ENCODE measurements around the gene ZSWIM6.

The ZSWIM6 gene

DNA sequence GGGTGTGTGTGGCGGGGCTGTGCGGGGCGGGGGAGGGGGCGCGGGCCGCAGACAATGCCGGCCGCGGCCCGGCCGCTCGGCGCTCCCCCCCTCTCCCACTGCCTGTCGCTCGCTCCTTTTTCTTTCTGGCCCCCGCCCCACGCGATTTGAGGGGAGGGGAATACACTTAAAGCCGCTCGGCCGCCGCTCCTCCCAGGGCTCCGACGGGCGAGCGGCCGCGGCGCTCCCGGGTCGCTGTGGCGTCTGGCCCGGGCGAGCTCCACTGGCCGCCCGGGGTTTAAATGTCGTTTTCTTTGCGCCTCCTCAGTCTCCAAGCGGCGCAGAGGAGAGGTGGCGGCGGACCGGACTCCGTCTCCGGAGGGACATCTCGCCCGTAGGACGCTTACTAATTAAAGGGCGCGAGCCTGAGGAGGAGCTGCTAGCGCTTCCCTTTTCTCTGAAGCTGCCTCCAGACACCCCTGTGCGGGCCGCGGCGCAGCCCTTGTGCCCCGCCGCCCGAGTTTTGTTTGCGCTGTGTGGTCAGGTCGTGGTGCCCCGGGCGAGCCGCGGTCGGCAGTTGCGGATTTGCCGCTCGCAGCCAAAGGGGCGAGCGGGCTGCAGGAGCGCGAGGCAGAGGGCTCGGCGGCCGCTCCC is 1.4 kb downstream of the ZSWIM6 start:
- no peak for FAIRE-seq

DNA sequence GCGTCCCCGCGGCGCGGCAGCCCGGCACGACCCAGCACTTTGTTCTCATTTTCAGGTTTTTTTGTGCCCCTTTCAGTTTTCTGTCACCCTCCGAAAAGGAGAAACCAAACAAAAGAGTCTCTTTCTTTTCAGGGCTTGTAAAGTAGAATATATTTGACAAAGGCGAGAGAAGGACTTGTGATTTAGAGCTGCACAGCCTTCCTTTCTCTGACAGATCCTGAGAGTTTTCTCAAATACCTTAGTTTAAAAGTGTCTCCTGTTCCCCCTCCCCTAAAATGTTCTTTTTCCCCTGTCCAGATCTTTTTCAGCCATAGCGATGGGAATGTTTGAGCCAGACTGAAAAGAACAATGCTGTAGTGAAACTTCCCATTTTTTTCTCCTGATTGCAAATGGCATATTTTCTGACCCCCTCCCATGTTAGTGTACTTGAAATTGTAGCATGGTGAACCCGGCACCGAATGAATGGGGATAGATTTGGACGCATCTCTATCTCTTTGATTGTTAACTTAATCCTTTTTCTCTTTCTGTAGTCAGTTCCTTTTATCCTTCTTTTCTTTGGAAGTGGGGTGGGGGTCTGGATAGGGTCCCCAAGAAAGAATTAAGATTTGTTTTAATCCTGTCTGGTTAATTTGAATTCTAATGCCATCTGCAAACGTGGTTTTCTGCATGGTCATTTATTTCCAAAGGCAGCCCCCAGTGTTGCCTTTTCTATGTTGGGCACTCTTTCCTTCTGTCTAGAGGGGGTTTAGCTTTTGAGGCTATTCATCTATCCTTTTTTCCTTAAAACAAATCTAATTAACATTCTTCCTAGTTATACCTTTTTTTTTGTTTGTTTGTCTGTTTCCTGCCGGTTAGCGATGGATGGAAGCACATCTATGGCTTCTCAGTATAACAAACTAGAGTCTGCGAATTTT is 2.2 kb downstream of the ZSWIM6 start:
- no peak for FAIRE-seq

DNA sequence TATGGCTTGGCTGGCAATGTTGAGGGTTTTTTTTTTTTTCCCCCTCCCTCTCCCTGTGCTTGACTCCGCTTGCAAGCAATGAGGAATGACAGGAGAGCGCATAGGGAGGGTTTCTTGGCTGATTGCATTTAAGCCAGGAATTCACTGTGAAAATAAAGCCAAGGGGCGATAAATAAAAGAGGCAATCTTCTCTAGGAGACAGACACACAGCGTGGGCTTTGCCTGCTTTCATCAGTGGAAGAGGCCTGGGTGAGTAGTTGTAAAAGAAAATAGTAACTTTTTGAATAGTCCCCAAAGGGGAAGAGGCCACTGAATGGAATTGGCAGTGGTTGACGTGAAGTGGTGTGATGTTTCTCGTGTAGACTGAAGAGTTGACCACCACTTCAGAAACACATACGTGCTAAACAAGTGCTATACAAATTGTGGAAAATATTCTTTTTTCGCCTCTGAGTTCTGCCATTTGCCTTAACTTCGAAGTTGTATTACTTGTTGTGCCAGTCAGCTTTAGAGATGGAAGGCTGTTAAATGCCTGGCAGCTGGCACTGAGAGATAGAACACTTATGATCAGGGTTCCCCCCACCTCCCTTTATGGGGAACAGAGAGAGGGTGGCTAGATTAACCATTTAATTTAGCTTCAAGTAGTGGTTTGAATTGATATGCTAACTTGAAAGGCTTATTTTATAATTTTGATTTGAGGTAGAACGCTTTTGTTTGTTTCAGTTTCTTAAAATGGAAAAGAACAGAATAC is 3.0 kb downstream of the ZSWIM6 start:
- FAIRE-seq = no peak

DNA sequence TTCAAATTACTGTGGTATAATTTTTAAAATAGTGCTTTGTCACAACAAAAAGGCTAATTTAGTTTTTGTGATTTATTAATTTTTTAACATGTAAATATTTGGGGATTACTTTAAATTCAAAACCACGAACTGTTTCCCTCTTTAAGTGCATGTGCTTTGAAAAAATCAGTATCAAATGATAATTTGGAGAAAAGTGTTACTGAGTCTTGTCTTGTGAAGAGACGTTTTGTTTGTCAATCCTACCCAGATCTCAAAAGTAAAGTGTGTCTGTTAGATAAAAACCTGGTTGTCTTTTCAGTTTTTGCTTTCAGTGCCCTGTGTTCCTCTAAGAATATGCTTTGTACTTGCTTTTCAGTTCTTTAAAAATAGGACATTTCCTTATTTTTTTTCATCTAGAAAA is 7.7 kb downstream of the ZSWIM6 start:
- FAIRE-seq = no peak

DNA sequence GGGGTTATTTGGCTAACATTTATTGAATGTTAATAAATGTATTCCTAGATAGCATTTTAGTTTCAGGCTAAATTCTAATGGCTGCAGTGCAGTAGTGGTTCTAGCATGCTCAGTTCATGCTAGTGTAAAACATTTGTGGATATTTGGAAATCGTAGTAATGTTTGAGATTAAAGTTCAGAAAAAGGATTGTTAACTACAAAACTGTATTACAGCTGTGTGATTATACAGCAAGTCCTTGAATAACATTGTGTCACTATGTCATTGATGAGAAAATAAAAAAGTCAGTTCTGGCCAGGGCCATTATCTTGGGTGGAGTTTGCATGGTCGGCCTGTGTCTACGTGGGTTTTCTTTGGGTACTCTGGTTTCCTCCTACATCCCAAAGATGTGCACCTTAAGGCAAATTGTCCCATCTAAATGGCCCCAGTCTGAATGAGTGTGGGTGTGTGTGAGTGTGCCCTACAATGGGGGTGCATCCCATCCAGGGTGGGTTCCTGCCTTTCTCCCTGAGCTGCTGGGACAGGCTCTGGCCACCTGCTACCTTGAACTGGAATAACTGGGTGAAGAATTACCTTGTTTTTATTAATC is 8.8 kb downstream of the ZSWIM6 start:
- no peak for FAIRE-seq

DNA sequence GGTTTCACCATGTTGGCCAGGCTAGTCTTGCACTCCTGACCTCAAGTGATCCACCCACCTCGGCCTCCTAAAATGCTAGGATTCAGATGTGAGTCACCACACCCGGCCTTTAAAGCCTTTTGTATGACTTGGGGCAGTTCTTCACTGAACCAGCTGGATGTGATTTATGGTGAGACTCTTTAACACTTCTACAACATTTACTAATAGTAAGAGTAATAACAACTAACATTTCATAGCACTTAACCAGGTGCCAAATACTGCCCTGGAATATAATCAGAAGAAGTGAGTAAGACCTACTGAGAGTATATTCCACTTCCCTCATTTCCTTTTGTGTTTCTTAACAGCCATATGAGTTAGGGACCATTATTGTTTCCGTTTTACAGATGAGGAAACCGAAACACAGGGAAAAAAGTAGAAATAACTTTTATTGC is 10.0 kb downstream of the ZSWIM6 start:
- FAIRE-seq = no peak

DNA sequence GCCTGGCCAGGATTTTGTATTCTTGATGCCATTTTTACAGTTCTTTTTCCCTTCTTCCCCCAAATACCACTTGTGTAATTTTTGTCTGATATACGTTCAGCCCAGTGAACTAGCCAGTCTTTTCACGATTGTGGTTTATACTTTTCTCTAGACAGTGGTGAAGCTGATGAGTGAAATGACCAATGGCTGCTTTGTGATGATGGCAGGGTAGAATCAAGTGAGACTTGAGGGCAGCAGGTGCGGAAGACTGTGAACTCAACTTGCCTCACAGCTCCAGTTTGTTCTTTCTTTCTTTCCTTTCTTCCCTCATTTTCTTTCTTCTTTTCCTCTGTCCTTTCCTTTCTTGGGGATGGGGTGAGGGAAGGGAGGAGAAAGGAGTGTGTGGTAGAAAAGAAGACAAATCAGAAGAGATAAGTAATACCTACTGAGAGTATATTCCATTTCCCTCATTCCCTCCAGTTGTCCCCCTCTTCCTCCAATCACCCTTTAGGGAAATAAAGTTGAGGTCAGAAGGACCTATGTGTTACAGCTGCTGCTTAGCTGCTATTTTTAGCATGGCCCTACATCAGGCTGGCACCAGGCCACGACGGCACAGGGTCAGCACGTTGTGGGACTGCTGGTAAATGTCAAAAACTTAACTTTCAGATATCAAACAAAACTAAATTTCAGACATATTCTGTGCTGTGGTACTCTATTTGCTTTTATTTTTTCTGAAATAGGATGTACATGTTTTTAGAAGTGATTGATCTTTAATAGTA is 12.3 kb downstream of the ZSWIM6 start:
- no peak for FAIRE-seq

DNA sequence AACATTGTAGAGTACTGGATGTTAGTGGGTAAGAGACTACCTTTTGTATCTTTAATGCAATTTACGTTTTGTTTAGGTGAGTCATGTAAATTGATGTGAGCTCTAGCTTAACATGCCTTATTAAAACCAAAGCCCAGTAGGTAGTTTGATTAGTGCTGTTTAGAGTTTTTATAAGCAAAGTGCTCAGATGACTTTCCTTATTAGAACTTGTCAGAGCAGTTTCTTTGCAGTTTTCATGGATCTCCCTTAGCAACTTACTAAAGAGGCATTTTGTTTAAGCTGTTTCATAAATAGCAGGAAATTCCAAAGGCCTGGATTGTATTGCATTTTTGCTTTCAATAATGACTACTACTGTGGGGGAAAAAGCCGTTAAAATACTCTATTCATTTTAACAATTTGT is 14.5 kb downstream of the ZSWIM6 start:
- FAIRE-seq = no peak

DNA sequence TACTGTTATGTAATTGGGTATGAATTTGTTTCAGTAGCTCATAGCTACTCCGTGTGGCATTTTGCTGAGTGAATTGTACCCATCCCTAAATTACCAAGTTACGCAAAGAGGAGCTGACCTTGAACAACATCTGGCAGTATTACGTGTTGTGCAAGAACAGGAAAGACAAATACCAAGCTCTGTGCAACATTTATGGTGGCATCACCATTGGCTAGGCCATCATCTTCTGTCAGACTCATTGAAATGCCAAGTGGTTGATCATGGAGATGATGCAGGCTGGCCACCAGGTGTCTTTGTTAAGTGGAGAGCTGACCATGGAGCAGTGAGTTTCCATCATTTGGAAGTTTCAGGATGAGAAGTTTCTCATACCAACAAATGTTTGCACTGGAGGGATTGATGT is 15.0 kb downstream of the ZSWIM6 start:
- FAIRE-seq = no peak

DNA sequence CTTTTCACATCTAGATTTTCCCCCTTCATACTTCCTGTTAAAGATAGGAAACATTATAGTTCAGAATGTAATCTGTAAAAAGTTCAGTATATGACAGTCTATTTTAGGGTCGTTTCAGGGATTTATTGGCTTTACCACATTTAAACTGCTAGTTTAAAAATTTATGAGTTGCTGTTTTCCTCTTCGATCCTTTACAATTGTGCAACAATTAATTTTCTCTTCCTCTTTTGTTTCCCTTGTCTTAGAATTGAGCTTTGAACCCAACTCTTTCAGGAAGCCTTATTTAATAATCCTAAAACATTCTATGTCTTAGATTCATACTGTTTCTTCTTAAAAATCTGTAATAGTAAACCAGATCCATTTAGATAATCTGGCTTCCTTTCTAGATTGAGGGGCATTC is 16.4 kb downstream of the ZSWIM6 start:
- no peak for FAIRE-seq

DNA sequence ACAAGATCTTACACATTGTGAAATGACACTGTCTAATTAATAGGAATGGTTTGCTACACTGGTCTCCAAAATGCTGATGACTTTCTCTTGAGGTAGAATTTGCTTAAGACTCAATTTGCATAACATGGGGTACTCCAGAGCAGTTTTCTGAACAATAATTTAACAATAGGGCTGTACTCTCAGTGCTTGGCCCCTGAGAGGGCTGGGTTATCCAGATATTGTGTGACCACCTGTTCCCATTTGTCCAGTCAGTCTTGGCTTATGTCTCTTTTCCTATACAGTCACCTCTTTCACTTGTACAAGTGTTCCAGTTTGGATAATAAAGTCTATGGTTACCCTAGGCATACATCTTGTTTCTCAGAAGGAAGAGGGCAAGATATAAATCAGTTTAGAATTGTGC is 17.9 kb downstream of the ZSWIM6 start:
- no peak for FAIRE-seq

DNA sequence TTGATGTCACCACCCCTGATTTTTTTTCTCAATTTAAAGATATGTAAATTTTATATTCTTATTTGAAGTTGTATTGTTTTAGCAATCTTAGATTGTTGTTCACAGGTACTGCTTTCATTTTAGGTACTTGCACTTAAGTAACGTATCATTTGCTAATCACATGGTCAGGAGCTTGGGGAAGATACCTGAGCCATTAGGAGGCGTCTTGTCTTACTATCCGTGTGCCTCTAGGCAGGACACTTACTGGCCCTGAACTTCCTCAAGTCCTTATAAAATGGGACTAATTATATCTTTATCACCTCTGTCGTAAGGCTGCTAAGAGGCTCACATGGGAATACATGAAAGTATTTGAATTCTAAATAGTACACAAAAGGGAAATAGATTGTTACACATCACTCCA is 18.5 kb downstream of the ZSWIM6 start:
- no peak for FAIRE-seq

DNA sequence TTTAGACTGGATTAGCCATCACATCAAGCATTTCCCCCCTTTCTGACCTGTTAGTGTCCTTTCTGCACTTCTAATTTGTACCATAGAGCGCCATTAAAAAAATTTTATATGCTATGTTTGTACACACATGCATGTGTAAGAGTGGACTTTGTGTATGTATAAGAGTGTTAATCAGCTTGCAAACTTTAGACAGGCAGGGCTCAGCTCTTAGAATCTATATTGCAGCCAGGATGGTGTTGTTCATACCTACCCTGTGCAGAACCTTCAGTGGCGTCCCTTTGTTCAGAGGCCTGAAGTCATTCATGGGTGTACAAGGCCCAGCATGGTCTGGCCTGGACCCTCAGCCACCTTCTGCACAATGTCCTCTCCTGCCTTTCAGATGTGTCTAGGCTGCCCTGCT is 19.7 kb downstream of the ZSWIM6 start:
- no peak for FAIRE-seq

DNA sequence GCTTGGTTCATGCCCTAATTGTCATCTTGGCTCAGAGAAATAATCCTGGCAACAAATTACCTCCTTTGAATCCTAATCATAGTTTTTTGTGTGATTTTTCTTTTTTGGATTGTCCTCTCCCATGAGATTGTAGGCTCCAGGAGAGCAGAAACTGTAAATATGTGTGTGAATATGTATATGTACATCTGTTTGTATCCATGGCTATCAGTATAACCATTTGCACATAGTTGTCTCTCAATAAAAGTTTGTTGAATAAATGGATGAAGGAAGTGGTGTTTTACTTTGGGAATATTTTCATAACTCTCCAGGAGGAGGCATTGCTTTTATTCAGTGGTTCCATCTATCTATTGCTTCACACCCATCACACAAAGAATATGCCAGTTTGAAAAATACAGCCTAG is 20.1 kb downstream of the ZSWIM6 start:
- FAIRE-seq = no peak

DNA sequence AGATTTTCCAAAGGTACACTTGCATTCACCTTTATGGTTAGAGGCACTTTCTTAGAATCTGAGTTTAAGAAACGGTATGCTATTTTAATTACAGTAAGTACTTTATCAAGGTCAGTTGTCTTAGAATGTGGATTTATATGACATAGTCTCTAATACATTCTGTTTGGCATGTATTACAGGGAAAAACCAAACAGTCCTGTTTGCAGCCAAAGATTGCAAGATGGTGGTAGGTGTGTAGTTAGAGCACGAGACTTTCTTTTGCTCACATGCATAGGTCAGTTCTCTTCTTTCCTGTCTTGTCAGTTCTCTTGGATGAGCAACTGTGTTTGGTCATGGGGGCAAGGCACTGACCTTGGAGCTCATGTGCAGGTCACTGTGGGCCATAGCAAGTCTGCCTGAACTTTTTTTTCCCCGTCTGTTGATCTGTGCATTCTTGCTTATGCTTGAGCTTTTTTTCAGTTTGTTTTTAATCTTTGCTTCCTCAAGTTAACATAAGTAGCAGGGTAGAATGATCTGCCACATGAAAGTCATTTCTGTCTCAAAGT is 20.6 kb downstream of the ZSWIM6 start:
- FAIRE-seq = no peak

DNA sequence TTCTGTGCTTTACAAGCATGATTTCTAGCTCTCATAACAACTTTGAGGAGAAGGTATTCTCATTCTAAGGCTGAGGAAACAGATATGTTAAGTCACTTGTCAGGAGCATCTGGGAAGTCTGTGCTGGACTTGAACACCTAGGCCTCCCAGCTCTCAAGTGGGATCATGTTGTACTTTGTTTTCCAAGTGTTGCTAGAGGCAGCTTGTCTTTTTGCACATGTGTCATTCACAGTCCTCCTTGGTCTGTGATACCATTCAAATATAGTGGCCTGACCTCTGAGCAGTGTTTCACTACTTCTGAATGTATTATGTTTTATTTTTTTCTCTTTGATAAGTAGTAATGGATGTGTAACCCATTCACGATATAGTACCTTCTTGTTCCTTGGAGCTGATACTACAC is 21.2 kb downstream of the ZSWIM6 start:
- no peak for FAIRE-seq

DNA sequence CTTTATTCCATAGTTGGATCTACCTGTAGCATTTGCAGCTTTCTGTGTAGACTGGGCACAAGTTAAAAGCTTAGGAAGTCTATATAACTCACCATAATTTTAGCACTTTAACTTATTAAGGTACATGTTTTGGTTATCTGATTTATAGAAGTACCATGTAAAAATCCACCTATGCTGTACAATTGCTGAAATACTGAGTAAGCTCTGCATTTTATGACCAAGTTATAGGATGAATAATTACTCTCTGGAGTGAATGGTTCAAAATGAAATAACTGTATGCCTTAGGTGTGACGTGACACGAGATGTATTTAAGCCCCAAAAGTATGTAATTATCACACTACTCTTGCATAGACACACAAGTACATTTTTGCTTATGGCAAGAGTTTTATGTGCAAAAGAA is 22.1 kb downstream of the ZSWIM6 start:
- no peak for FAIRE-seq

DNA sequence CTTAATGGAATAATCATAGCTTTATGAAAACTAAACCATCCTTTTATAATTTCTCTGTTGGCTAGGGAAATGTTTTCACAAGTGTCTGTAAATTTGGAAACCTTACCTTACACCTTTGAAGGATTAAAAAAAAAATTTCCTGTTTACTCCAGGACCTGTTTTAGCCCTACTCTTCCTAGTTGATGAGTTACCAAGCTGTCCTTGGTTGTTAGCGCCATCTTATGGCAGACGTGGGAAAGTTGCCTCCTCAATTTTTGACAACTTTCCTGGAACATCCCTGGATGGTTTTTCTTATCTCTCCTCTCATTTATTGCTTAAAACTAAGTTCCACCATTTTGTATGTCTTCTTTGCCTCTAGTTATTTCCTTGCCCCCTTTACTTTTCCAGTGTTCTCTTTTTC is 25.7 kb downstream of the ZSWIM6 start:
- FAIRE-seq = no peak

DNA sequence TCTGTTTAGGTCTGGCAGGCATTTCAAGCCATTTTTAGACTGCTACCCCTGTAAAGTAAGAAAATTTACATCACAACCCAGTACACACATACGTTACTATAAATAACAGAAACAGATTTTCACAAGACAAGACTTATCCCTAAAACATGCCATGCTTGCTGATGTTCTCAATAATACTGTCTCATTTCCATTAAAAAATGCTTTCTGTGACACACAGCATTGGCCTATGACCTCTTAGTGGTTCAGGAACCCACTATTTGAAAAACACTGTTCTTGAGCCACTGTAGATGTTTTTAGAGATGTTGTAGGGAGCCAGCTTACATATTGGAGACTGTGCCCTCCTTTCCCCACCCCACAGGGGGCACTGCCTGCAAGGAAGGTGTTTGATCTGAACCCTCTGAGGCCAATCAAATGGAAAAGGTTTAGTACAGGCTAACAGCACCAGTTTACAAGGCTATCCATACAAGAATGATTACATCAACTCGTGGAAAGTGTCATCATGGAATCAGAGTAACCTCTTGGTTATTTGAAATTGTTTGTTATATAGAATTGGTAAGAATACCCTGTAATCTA is 30.8 kb downstream of the ZSWIM6 start:
- FAIRE-seq = no peak

DNA sequence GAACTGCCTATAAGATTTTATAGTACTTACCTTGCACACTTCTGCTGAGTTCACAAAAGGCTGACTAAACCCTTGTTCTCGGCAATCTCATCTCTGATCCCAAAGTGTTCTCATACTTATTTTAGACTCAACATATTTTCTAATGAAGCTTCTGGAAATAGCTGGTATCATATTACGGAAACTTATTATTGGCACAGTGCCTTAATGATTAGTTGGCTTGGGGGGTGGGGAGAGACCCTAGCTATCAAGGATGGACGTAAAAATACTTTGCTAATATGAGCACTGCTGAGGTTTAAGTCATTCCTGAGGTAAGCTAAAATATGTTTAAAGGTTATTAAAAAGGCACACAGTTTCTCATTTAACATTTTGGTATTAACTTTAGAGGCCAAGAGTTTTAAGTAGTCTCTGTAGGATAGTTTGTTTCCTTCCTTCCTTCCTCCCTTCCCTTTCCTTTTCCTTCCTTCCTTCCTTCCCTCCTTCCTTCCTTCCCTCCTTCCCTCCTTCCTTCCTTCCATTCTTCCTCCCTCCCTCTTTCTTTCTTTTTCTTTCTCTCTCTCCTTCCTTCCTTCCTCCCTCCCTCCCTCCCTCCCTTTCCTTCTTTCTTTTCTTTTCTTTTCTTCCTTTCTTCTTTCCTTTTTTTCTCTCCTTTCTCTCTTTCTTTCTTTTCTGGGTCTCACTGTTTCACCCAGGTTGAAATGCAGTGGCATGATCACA is 31.5 kb downstream of the ZSWIM6 start:
- no peak for FAIRE-seq

DNA sequence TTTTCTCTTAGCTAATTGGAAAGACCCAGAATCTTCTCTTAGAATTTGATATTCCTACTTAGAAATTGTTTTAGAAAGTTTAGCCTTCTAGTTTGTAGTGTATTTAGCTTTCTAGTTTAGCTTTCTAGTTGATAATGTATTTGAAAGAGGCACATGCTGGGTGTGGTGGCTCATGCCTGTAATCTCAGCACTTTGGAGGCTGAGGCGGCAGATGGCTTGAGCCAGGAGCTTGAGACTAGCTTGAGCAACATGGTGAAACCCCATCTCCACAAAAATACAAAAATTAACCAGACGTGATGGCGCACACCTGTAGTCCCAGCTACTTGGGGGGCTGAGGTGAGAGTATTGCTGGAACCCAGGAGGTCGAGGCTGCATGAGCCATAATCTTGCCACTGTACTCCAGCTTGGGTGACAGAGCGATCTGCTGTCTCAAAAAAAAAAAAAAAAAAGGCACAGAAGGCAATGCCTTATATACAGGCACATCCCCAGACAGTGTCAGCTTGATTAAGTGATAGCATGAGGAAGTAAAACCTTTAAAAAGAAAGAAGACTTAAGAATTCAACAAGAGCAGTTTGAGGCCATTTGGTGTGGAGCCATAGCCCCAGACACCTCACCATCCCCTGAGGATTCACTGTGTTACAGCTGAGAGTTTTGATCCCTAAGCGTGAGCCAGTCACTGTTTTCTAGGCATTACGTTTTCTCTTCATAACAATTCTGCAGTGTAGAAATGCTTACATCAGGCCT is 34.6 kb downstream of the ZSWIM6 start:
- no peak for FAIRE-seq
